OCI-LY7 (cell line): ENCODE data around the gene KDM4B. TPM values are rescaled to one million over a fixed set of nuclear protein-coding genes. Genes with fewer than 3 reads are reported as not detected.

Experiments used
- BruUV-seq: library from RNA; stranded (reverse); fragments of 400-500 nt; replicated peaks from 2 replicates; lab custom pipeline; 2021; lab: Mats Ljungman, UMichigan
- CTCF ChIA-PET: fragments of 300-600 bp; sonication (Branson Sonifier 250); formaldehyde crosslinking; loops from one replicate; lab custom pipeline; 2022; ENCODE audit warnings: antibody characterized with exemption; ENCODE audit not compliant: unreplicated experiment; lab: Charles Lee
- POLR2A ChIA-PET: fragments of 300-600 bp; sonication (Branson Sonifier 250); formaldehyde crosslinking; loops from one replicate; lab custom pipeline; 2022; ENCODE audit warnings: antibody characterized with exemption; lab: Charles Lee
- DNase-seq: peaks from one replicate; pipeline ENCODE4 v3.0.0-alpha.2; 2015; ENCODE audit warnings: low spot score
- H2AFZ ChIP-seq: fragments of 200-600 bp; sonication (generic), shearing (Covaris generic); 2 replicates; pipeline ENCODE4 v1.6.1; 2014; ENCODE audit warnings: mild to moderate bottlenecking, antibody characterized with exemption, low read length, moderate library complexity
- H3K27ac ChIP-seq: fragments of 200-600 bp; sonication (generic); 2 replicates; pipeline ENCODE4 v1.5.1; 2014; ENCODE audit warnings: mixed run types, low read depth, mild to moderate bottlenecking, moderate library complexity, low read length, inconsistent platforms; ENCODE audit not compliant: poor library complexity, severe bottlenecking
- H3K36me3 ChIP-seq: fragments of 200-600 bp; sonication (generic); 2 replicates; pipeline ENCODE4 v1.6.1; 2014; ENCODE audit warnings: mild to moderate bottlenecking, antibody characterized with exemption, low read length, moderate library complexity, mixed read lengths; ENCODE audit not compliant: insufficient read depth
- H3K4me1 ChIP-seq: fragments of 200-600 bp; sonication (generic); 2 replicates; pipeline ENCODE4 v1.5.1; 2014; ENCODE audit warnings: mild to moderate bottlenecking, low read length; ENCODE audit not compliant: insufficient read depth, poor library complexity, severe bottlenecking
- H3K4me2 ChIP-seq: fragments of 200-600 bp; sonication (generic); 2 replicates; pipeline ENCODE4 v1.6.1; 2014; ENCODE audit warnings: mild to moderate bottlenecking, low read length
- H3K4me3 ChIP-seq: fragments of 200-600 bp; sonication (generic); 2 replicates; pipeline ENCODE4 v1.5.1; 2014; ENCODE audit warnings: mild to moderate bottlenecking, low read depth, low read length; ENCODE audit not compliant: poor library complexity, severe bottlenecking
- H3K79me2 ChIP-seq: fragments of 200-600 bp; sonication (generic); 2 replicates; pipeline ENCODE4 v1.6.1; 2016; ENCODE audit warnings: low read depth, mild to moderate bottlenecking, low read length, moderate library complexity, mixed read lengths; ENCODE audit not compliant: insufficient read depth
- H3K9me2 ChIP-seq: fragments of 200-600 bp; sonication (generic); 2 replicates; pipeline ENCODE4 v1.6.1; 2016; ENCODE audit warnings: mild to moderate bottlenecking, low read length, mixed read lengths; ENCODE audit not compliant: insufficient read depth
- H3K9me3 ChIP-seq: fragments of 200-600 bp; sonication (generic); 2 replicates; pipeline ENCODE4 v1.6.1; 2014; ENCODE audit warnings: mild to moderate bottlenecking, mixed run types, low read length, mixed read lengths
- H4K20me1 ChIP-seq: fragments of 200-600 bp; sonication (generic); 2 replicates; pipeline ENCODE4 v1.6.1; 2014; ENCODE audit warnings: mild to moderate bottlenecking, antibody characterized with exemption, low read length, moderate library complexity, mixed read lengths; ENCODE audit not compliant: insufficient read depth
- EZH2phosphoT487 ChIP-seq: fragments of 200-600 bp; sonication (generic); IDR thresholded peaks from 2 replicates; pipeline ENCODE4 v1.6.1; 2018; ENCODE audit warnings: low read depth, borderline replicate concordance, mild to moderate bottlenecking, mixed run types, antibody characterized with exemption, low read length, moderate library complexity, mixed read lengths
- intact Hi-C: fragments of 100-400 bp; cut with micrococcal nuclease; formaldehyde crosslinking; loops from one replicate; pipeline ENCODE4 v1.10.0; 2022; ENCODE audit not compliant: unreplicated experiment
- total RNA-seq, 2 experiments: library from RNA; depleted of rRNA in 1 of 2; stranded (reverse); fragments of >200 nt in 1 of 2; shearing (Covaris generic) in 1 of 2; gene quantifications; 2 replicates each; pipeline ENCODE4 v1.2.3, GENCODE V29; 2014 to 2022
- TF ChIP-seq, protein P1 (sequence below): fragments of 200-600 bp; sonication (generic); conservative IDR thresholded peaks from 2 replicates; pipeline ENCODE4 v1.5.1; 2014; ENCODE audit warnings: mild to moderate bottlenecking, antibody characterized with exemption, low read length, moderate library complexity, mixed read lengths

Gene KDM4B
- total RNA-seq, 2 experiments from 2014 or later, result 24.3 to 44.2 TPM

DNA sequence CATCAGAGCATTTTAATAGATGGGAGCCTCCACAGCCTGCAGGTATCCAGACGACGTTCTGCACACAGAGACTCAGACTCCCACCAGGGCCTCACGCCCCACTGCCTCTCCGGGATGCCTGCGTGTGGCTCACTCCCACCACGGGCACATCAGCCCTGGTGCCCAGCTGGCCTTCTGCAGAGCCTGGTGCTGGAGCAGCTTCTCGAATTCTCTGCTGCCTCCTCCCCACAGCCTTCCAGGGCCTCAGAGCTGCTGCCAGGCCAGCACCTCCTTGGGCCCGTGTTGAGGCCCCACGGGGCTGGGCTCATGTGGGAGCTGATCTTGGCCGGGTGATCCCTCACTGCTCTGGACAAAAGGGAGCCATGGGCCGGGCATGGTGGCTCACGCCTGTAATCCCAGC is 90.9 kb downstream of the KDM4B start:
- Histone ChIP-seq H3K9me3 (no peaks in the 10 kb centered on the region), H3K4me2 (no peak overlapping the region), H3K9me2 (no peaks in the 10 kb centered on the region), H2AFZ (no peak overlapping the region), H4K20me1 (no peaks in the 10 kb centered on the region), H3K4me1 (no peaks in the 10 kb centered on the region), H3K36me3 (no peaks in the 10 kb centered on the region), H3K4me3 (no peak overlapping the region), H3K27ac (no peak overlapping the region), H3K79me2 (no peaks in the 10 kb centered on the region)
- CTCF ChIA-PET, result interaction anchor here (0.6 kb wide), 1 partner anchor 187 kb away, joined by 3 read pairs; no protein-coding TSS in a partner anchor
- POLR2A ChIA-PET, result no interaction called here
- intact Hi-C loops, result loop anchor here (10.0 kb wide), 1 partner anchor 315 kb away; no protein-coding TSS in a partner anchor
- no peak for DNase-seq
- BruUV-seq, result no TSS peak
- TF ChIP-seq, protein P1, sequence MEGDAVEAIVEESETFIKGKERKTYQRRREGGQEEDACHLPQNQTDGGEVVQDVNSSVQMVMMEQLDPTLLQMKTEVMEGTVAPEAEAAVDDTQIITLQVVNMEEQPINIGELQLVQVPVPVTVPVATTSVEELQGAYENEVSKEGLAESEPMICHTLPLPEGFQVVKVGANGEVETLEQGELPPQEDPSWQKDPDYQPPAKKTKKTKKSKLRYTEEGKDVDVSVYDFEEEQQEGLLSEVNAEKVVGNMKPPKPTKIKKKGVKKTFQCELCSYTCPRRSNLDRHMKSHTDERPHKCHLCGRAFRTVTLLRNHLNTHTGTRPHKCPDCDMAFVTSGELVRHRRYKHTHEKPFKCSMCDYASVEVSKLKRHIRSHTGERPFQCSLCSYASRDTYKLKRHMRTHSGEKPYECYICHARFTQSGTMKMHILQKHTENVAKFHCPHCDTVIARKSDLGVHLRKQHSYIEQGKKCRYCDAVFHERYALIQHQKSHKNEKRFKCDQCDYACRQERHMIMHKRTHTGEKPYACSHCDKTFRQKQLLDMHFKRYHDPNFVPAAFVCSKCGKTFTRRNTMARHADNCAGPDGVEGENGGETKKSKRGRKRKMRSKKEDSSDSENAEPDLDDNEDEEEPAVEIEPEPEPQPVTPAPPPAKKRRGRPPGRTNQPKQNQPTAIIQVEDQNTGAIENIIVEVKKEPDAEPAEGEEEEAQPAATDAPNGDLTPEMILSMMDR, result no peak
- TF ChIP-seq EZH2phosphoT487, result no peak

DNA sequence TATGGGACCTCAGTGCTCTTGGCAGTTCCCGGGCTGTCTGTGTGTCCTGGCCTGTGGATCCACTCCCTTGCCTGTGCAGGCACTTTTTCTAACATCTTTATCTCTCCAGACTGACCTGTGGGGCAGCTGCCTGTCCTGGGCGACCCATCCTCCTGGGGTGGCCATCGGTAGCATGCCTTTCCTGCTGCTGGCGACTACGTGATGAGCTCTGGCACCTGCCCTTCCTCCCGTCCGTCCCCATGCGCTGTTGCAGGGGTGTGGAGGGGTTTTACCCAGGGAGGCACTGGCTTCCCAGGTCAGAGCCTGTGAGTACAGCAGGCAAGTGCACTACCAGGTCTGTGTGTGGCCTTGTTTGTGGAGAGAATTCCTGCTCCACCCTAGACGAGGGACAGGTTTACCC is 93.3 kb downstream of the KDM4B start:
- no peak overlapping the region for H3K4me2 ChIP-seq
- no peaks in the 10 kb centered on the region for H3K9me2 ChIP-seq
- no peaks in the 10 kb centered on the region for H3K36me3 ChIP-seq
- TF ChIP-seq, protein P1, result no peak
- TF ChIP-seq EZH2phosphoT487, result no peak
- intact Hi-C loops, result no loop called here
- no TSS peak for BruUV-seq
- H3K9me3 ChIP-seq, result no peaks in the 10 kb centered on the region
- no peaks in the 10 kb centered on the region for H3K4me1 ChIP-seq
- H2AFZ ChIP-seq, result no peak overlapping the region
- H3K79me2 ChIP-seq, result no peaks in the 10 kb centered on the region
- ChIA-PET POLR2A (interaction anchor here (0.7 kb wide), 1 partner anchor 351 kb away, joined by 3 read pairs; no protein-coding TSS in a partner anchor), CTCF (no interaction called here)
- H3K27ac ChIP-seq, result no peak overlapping the region
- no peak for DNase-seq
- no peak overlapping the region for H3K4me3 ChIP-seq
- no peaks in the 10 kb centered on the region for H4K20me1 ChIP-seq

DNA sequence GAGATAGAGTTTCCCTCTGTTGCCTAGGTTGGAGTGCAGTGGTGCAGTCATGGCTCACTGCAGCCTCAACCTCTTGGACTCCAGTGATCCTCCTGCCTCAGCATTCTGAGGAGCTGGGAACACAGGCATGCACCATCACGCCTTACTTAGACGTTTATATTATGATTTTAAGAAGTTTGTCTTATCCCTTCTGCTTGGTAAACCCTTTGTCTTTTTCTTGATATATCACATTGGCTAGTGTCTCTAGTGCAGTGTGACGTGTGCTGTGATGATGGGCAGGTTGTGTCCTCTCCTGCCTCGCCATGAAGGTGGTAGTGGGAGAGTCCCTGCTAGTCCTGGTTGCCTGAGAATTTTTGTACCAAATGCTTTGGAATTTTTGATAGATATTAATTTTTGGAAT is 93.9 kb downstream of the KDM4B start:
- H3K36me3 ChIP-seq, result no peaks in the 10 kb centered on the region
- DNase-seq, result no peak
- H3K4me3 ChIP-seq, result no peak overlapping the region
- no peak overlapping the region for H3K27ac ChIP-seq
- H2AFZ ChIP-seq, result no peak overlapping the region
- TF ChIP-seq, protein P1, result no peak
- TF ChIP-seq EZH2phosphoT487, result no peak
- CTCF ChIA-PET, result no interaction called here
- H4K20me1 ChIP-seq, result no peaks in the 10 kb centered on the region
- H3K9me3 ChIP-seq, result no peaks in the 10 kb centered on the region
- POLR2A ChIA-PET, result no interaction called here
- no peaks in the 10 kb centered on the region for H3K4me1 ChIP-seq
- intact Hi-C loops, result no loop called here
- H3K4me2 ChIP-seq, result no peak overlapping the region
- BruUV-seq, result no TSS peak
- no peaks in the 10 kb centered on the region for H3K79me2 ChIP-seq
- H3K9me2 ChIP-seq, result no peaks in the 10 kb centered on the region
